GM19043 (cell line): ENCODE measurements around the gene RC3H2.

Experiments
- ATAC-seq: cut with Tn5 transposase; IDR thresholded peaks from one replicate; pipeline ENCODE4 v1.9.1; 2021; ENCODE audit warnings: low read depth; ENCODE audit not compliant: unreplicated experiment

The RC3H2 gene

DNA sequence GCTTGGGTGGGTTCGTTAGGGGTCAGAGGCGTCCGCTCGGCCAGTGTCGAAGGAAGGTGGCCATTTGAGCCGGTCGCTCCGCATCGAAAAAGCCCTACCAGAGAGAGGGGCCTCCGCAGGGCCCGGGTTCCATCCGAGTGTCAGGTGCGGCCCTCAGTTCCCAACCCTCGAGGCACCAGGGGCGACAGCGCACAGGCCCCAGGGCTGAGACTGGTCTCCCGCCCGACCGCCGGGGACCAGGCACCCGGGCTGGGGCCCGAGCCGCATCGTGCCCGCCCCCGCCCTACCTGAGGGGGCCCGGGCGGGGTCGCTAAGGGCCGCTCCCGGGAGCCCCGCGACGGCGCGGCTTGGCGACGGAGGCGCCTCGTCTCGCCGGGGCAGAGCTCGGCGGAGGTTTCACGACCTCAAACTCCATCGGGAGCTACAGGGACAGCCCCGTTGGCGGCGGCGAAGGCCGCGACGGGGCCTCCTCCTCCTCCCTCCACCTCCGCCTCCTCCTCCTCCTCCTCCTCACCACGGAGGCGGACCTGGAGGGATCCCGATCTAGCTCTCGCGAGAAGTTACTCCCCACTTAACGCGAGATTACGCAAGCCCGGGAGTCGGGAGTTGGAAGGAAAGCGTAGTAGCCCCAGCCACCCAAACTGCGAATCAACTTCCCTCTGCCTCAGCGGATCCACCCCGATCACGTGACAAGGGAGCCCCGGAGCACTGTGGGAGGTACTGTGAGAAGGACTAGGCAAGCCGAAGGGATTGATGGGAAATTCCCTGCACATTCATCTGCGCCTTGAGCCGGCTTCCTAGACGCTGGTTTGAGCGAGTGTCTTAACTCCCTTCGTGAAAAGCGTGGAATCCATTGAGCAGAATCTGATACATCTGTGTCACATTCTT is at the start of gene RC3H2:
Gene RC3H2 (minus strand): TSS at position 537 of the 888 bp plus-strand sequence. CDS start 7,850 bp downstream, outside the sequence.
- peak; percentile 82 for ATAC-seq

DNA sequence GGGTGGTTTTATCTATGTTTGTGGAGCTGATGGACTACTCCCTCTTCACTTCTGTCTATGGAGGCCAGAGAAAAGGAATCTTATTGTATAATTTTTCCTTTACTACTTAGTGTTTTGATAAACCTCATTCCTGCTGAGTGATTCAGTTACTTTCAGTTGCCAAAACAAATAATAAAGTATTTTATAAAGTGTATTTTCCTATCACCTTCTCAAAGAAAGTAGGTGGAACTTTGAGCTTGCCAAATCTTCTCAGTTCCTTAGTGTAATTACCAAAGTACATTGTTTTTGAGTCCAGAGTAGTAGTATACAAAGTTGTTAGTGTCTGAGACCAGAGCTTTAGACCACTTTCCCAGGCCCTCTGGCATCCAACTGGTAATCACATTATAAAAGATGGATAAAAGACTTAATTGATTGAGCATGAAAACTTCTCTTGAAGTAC is 49.1 kb upstream of the RC3H2 start:
- no peak for ATAC-seq

DNA sequence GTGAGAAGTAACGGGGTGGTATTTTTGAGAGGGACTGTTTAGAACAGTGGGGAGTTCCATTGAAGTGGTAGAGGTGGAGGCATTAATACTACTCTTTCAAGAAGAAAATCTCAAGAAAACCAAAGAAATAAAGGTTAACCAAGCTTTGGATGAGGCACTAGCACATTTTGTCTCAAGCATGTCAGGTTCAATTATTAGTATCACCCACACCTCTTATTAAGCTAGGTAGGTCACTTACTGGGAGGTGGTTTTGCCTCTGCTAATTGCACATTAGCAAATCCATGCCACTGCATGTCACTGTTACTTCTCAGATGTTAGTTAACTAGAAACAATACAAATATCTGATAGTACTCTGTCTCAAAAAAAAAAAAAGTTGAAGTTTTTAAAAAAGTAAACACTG is 45.9 kb upstream of the RC3H2 start:
- ATAC-seq: no peak

GRCh38 chr9:122950263-122950662 is 45.1 kb upstream of the RC3H2 start:
- ATAC-seq: no peak

DNA sequence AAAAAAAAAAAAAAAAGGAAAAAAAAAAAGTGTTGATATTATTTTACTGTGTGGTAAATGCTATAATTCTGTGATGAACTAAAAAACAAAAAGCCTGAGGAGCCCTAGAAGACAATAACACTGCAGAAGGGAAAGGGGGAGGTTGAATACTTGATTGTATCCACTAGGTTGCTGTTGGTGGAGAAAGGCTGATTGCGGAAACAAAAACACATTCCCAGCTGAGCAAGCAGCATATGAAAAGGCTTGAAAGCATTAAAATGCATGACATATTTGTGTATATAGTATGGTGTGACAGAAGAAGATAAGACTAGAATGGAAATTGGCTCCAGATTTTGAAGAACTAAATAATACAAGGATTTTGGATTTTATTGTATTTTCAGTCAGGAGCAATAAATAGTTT is 44.5 kb upstream of the RC3H2 start:
- ATAC-seq: no peak

GRCh38 chr9:122948313-122948712 is 43.2 kb upstream of the RC3H2 start:
- no peak for ATAC-seq

- ATAC-seq: no peak
These were observed 41.4 kb upstream of the RC3H2 start for GRCh38 chr9:122946461-122947005.

GRCh38 chr9:122944960-122945888 is 40.1 kb upstream of the RC3H2 start:
- no peak for ATAC-seq

GRCh38 chr9:122941582-122942234 is 36.5 kb upstream of the RC3H2 start:
- no peak for ATAC-seq

DNA sequence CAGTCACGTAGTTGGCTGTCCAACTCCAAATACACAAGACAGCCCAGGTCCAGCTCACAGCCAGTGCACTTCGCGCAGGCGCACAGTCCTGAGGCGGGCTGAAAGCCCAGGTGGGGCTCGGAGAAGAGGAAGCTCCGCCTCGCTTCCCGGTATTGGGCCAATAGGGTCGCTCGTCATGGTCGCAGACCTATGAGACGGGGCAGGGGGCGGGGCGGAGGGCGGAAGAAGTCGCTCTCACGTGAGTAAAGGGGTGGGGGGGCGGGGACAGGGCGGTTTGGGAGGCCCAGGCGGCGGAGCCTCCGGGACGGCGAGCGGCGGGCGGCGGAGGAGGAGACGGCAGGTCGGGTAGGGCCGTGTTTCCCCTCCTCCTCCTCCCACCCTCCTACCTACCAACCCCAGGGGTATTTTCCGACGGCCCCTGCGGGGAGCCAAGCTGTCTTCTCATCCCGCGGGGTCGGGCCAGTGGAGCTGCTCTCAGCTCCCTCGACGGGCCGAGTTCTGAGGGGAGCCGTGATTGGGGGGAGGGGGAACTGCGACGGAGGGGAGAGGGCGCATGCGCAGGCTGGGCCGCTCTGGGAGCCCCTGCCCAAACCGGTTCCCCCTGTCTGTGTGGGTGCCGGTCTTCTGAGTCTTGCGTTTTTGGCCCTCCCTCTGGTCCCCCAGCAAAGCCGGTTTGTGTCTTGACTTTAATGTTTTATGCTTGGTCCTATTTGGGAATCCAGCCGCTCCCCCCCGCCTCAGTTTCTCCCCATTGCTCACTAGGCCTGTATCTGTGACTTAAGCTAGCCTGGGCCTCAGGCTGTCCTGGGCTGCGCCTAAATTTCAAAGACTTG is 35.8 kb upstream of the RC3H2 start, which contains the start of gene RABGAP1:
Gene RABGAP1 (plus strand): TSS at position 272 of the 833 bp plus-strand sequence. CDS start 16,040 bp downstream, outside the sequence.
- ATAC-seq: peak; percentile 98

- ATAC-seq: no peak
These were observed 35.2 kb upstream of the RC3H2 start for GRCh38 chr9:122940454-122940748.

DNA sequence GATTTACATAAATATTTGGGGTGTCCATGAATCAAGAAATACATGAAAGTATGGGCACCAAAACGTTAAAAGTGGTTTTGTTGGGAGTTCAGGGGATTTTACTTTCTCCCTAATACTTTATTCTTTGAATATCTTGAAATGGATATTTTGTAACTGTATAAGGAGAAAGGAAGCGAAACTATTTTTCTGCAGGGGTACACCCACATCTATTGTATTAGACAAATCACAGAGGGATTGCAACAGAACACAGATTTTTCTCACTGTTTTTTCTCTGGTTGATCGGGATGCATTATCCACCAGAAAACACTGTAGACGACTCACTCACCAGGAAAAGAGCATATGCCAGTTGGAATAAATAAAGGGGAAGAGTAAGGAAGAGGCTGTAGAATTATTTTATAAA is 34.4 kb upstream of the RC3H2 start:
- ATAC-seq: no peak

DNA sequence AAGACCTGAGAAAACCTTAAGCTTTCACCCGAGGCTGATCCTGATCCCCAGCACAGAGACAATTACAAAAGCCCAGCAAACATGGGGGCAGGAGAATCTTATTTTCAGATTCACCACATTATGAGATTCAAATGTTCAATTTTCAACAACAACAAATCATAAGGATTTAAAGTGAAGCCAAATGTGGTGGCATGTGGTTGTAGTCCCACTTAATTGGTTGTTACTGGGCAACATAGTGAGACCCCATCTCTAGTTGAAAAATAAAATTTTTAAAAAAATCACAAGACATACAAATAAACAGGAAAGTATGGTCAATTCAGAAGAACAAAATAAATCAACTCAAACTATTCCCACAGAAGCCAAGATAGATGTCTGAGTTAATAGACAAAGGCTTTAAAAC is 31.7 kb upstream of the RC3H2 start:
- no peak for ATAC-seq

DNA sequence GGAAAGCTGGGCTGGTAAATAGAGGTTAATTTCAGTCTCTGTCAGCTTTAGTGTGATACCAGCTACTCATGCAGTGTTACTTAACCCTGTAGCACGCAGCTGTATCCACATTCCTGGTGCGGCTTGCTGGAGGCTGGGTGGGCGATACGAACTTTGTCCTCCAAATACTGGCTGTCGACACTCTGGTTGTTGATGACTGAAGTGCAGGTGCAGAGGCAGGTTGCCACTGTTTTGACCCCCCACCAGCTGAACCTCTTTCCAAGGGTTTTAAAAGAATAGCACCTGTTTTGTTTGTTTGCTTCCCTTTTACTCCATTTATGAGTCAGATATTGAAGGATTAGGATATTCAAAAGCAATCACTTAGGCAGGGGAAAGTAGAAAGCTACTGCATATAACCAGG is 31.3 kb upstream of the RC3H2 start:
- no peak for ATAC-seq

- peak; percentile 95 for ATAC-seq
These were observed 26.3 kb upstream of the RC3H2 start, which contains the start of gene ZBTB26 for GRCh38 chr9:122931226-122932121. ZBTB26 (minus strand) TSS chr9:122931512; CDS start chr9:122919934, 11,578 bp downstream.

DNA sequence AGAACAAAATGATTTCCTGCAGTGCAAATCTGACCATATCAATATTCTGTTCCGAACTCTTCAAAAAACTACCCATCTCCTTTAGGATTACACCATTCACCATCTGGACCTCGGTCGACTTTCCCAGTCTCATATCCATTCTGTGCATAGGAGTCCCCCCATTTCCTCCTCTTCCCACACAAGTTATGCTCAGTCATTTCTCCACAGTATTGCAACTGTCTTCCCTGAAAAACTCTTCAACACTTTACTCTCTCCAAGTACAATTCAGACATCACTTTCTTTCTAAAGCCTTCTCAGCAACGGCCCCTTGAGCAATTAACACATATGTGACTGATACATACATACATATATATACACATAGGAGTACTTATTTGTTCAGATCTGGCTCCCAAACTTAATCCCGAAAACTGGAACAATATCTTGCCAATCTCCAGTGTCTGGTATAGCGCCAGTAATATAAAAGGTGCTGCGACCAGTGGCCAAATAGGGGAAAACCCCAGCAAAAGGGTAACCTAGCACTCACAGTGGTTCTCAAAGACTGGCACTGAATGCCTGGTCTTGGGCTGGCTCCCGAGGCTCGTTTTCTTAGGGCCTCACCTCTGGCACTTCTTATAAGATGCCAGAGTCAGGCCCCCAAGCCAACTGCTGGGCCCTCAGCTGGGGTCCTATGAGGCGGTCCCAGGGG is 25.5 kb upstream of the RC3H2 start:
- ATAC-seq: peak; percentile 18

DNA sequence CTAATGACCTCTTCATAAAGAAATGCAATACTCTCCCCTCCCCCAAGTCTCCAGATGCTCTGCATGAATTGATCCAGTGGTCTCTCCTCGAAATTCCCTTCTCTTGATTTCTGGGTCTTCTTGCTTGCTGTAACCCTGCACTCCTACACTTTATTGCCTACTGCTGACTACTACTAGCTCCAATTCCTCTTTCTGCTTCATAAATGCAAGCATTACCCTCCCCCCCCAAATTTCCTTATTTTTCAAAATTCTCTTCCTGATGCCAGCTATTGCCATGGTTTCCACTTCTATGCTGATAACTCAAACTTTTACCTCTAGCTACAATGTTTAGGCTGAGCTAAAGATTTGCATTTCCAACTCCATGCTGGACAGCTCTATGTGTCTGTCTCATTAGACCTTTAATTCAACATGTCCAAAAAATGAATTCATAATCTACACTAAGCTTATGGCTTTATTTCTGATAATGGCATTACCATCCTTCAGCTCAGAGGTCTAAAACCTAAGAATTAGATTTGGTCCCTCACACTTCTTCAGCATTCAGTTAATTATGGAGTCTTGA is 24.7 kb upstream of the RC3H2 start:
- ATAC-seq: no peak

- ATAC-seq: no peak
These were observed 18.8 kb upstream of the RC3H2 start for GRCh38 chr9:122923947-122924346.
